GM12892 (cell line): ENCODE data around the gene SERPIND1.

Experiments
- DNase-seq: peaks from one replicate; pipeline ENCODE4 v3.0.0; 2011; ENCODE audit not compliant: insufficient read length
- FAIRE-seq: peaks from 2 replicates; lab custom pipeline; 2011; peaks lifted over from hg19 to GRCh38; lab: Jason Lieb, UNC
- POLR2A ChIP-seq: IDR thresholded peaks from 2 replicates; pipeline ENCODE4 v1.6.1; 2011; ENCODE audit warnings: low read depth, low read length, control low read depth
- POLR2AphosphoS5 ChIP-seq: IDR thresholded peaks from 2 replicates; pipeline ENCODE4 v1.6.1; 2011; ENCODE audit warnings: low read depth, low read length, control low read depth
- TAF1 ChIP-seq: IDR thresholded peaks from 2 replicates; pipeline ENCODE4 v1.6.1; 2011; ENCODE audit warnings: low read depth, mild to moderate bottlenecking, control low read depth, low read length, borderline replicate concordance

The SERPIND1 gene

DNA sequence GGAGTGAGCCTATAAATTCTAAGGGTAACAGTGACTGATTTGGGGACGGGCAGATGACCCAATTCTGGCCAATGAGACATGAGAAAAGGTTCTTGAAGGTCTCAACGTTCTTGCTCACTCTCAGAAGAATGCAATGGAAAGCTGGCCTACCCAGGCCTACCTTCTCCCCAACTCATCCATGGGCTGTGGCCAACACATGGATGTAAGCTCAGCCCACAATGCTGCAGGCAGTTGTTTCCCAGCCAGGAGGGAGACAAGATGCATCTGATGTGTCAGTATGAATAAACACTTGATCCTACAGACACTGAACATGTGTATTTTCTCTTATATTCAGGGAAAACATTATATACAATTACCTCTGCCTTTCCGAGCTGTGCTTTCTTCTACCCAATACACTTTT is 60.3 kb downstream of the SERPIND1 start:
- TF ChIP-seq TAF1 (no peak), POLR2A (no peak), POLR2AphosphoS5 (no peak)
- no peak for DNase-seq
- no peak for FAIRE-seq

DNA sequence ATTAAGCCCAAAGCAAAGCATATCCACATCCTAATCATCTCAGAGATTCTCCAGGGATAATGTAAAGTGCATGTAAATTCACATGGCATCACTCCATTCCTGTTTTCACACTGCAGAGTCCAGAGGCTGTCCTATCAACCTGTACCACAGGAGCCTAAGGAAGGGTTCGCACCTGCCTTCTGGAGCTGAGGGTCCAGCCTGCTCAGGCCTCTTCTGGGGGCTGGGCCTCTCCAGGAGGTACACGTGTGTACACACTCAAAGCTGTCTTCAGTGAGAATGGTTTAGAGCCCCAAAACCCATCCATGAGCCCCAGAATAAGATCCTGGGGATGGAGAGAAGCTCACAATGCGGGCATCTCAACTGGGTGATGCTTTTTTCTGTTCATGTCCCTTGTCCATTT is 60.8 kb downstream of the SERPIND1 start:
- DNase-seq (no peak), FAIRE-seq (no peak)
- TF ChIP-seq POLR2A, result no peak
- no peak for TF ChIP-seq POLR2AphosphoS5
- TF ChIP-seq TAF1, result no peak
